ENCODE results near the gene ERFE. TPM values are rescaled to one million over a fixed set of nuclear protein-coding genes. Genes with fewer than 3 reads are reported as not detected.
"Not testable (repeated sequence)": the region's sequence is repeated elsewhere in the genome, so short reads cannot be mapped to it uniquely, and the experiment has no call there.

ERFE gene
- total RNA-seq, 1 donor from 2014 or later = 0.41 TPM

GRCh38 chr2:238169708-238170251 is 11.0 kb downstream of the ERFE start:
- Mint-ChIP-seq H3K27me3 (ENCODE audit: unreplicated experiment) (peaks cover 10% of the 10 kb centered on the region), H3K4me1 (ENCODE audit: unreplicated experiment) (peaks cover 10% of the 10 kb centered on the region), H3K9me3 (ENCODE audit: unreplicated experiment) (no peaks in the 10 kb centered on the region), H3K36me3 (ENCODE audit: low read depth, unreplicated experiment) (peaks cover 22% of the 10 kb centered on the region), H3K27ac (ENCODE audit: unreplicated experiment) (no peak overlapping the region), H3K4me3 (ENCODE audit: unreplicated experiment) (no peak overlapping the region)
- TF ChIP-seq CTCF (IDR thresholded peaks at IDR 0.05; ENCODE audit: unreplicated experiment) = no peak
- no peak for DNase-seq (ENCODE audit: low spot score)

GRCh38 chr2:238170386-238171071 is 11.8 kb downstream of the ERFE start:
- TF ChIP-seq CTCF (IDR thresholded peaks at IDR 0.05; ENCODE audit: unreplicated experiment) = no peak
- Mint-ChIP-seq H3K27ac (ENCODE audit: unreplicated experiment) (peak overlapping the region; percentile 6), H3K4me1 (ENCODE audit: unreplicated experiment) (peaks cover 10% of the 10 kb centered on the region), H3K4me3 (ENCODE audit: unreplicated experiment) (no peak overlapping the region), H3K9me3 (ENCODE audit: unreplicated experiment) (no peaks in the 10 kb centered on the region), H3K36me3 (ENCODE audit: low read depth, unreplicated experiment) (peaks cover 22% of the 10 kb centered on the region), H3K27me3 (ENCODE audit: unreplicated experiment) (peaks cover 7% of the 10 kb centered on the region)
- DNase-seq (ENCODE audit: low spot score) = no peak

- DNase-seq (ENCODE audit: low spot score); H3K27me3 Mint-ChIP-seq (ENCODE audit: unreplicated experiment); H3K27ac Mint-ChIP-seq (ENCODE audit: unreplicated experiment); H3K4me1 Mint-ChIP-seq (ENCODE audit: unreplicated experiment); H3K4me3 Mint-ChIP-seq (ENCODE audit: unreplicated experiment); H3K9me3 Mint-ChIP-seq (ENCODE audit: unreplicated experiment): not testable (repeated sequence)
- H3K36me3 Mint-ChIP-seq (ENCODE audit: low read depth, unreplicated experiment) = peaks cover 22% of the 10 kb centered on the region
These were observed 12.3 kb downstream of the ERFE start for GRCh38 chr2:238171072-238171431.

- DNase-seq (ENCODE audit: low spot score) = no peak
- peaks cover 9% of the 10 kb centered on the region for H3K27me3 Mint-ChIP-seq (ENCODE audit: unreplicated experiment)
- no peak for TF ChIP-seq CTCF (IDR thresholded peaks at IDR 0.05; ENCODE audit: unreplicated experiment)
- peaks cover 10% of the 10 kb centered on the region for H3K4me1 Mint-ChIP-seq (ENCODE audit: unreplicated experiment)
- no peaks in the 10 kb centered on the region for H3K9me3 Mint-ChIP-seq (ENCODE audit: unreplicated experiment)
- peaks cover 26% of the 10 kb centered on the region for H3K36me3 Mint-ChIP-seq (ENCODE audit: low read depth, unreplicated experiment)
- no peak overlapping the region for H3K4me3 Mint-ChIP-seq (ENCODE audit: unreplicated experiment)
- H3K27ac Mint-ChIP-seq (ENCODE audit: unreplicated experiment) = no peak overlapping the region
These were observed 12.9 kb downstream of the ERFE start for GRCh38 chr2:238171575-238172187.

- peaks cover 30% of the 10 kb centered on the region for H3K36me3 Mint-ChIP-seq (ENCODE audit: low read depth, unreplicated experiment)
- TF ChIP-seq CTCF (IDR thresholded peaks at IDR 0.05; ENCODE audit: unreplicated experiment) = no peak
- H3K27ac Mint-ChIP-seq (ENCODE audit: unreplicated experiment) = no peak overlapping the region
- H3K27me3 Mint-ChIP-seq (ENCODE audit: unreplicated experiment) = peaks cover 9% of the 10 kb centered on the region
- H3K9me3 Mint-ChIP-seq (ENCODE audit: unreplicated experiment) = no peaks in the 10 kb centered on the region
- no peak overlapping the region for H3K4me3 Mint-ChIP-seq (ENCODE audit: unreplicated experiment)
- H3K4me1 Mint-ChIP-seq (ENCODE audit: unreplicated experiment) = peaks cover 10% of the 10 kb centered on the region
- DNase-seq (ENCODE audit: low spot score) = no peak
These were observed 13.7 kb downstream of the ERFE start for GRCh38 chr2:238172439-238172838.
